CD4-positive, alpha-beta T cell treated with Interleukin-21 for 1 hour (primary cell): Measurements from ENCODE around the gene CROCC2.

Source experiments
- DNase-seq: peaks from one replicate; pipeline ENCODE4 v3.0.0-alpha.2; 2020

CROCC2 gene

DNA sequence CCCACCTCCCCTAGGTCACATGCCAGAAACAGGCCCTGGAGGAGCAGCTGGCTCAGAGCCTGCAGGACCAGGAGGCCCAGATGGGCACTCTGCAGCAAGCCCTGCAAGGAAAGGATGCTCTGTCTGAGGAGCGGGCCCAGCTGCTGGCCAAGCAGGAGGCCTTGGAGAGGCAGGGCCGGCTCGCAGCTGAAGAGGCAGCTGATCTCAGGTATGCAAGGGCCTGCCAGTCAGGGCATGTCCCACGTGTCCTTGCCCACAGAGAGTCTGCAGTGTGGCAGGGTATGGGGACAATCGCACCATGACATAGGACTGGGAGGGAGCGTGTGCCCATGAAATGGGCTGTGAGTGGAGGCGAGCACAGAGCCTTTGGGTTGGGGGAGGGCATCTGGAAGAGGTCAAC lies 39.9 kb downstream of the CROCC2 start:
- DNase-seq: no peak

DNA sequence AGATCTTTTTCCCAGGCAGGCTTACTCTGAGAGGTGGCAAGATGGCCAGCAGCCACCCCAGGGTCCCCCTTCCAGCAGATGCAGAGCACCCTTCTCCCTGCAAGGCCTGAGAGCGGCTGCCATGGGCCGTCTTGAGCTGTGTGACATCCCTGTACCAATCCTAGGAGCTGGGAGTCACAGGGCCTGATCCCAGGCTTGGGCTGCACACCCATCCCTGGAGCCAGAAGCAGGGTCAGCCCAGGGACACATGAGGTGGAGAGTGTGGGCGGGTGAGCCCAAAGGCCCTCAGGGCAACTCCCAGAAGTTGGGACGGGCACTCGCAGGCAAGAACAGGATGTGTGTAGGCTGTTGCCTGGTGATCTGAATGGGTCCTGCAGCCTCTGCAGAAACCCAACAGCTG lies 40.5 kb downstream of the CROCC2 start:
- no peak for DNase-seq

- DNase-seq: no peak
These were observed 41.0 kb downstream of the CROCC2 start for GRCh38 chr2:240947176-240947575.

- no peak for DNase-seq
These were observed 41.5 kb downstream of the CROCC2 start for GRCh38 chr2:240947607-240948006.

GRCh38 chr2:240948086-240948485 lies 42.0 kb downstream of the CROCC2 start:
- no peak for DNase-seq

- no peak for DNase-seq
These were observed 43.0 kb downstream of the CROCC2 start for GRCh38 chr2:240948905-240949790.

DNA sequence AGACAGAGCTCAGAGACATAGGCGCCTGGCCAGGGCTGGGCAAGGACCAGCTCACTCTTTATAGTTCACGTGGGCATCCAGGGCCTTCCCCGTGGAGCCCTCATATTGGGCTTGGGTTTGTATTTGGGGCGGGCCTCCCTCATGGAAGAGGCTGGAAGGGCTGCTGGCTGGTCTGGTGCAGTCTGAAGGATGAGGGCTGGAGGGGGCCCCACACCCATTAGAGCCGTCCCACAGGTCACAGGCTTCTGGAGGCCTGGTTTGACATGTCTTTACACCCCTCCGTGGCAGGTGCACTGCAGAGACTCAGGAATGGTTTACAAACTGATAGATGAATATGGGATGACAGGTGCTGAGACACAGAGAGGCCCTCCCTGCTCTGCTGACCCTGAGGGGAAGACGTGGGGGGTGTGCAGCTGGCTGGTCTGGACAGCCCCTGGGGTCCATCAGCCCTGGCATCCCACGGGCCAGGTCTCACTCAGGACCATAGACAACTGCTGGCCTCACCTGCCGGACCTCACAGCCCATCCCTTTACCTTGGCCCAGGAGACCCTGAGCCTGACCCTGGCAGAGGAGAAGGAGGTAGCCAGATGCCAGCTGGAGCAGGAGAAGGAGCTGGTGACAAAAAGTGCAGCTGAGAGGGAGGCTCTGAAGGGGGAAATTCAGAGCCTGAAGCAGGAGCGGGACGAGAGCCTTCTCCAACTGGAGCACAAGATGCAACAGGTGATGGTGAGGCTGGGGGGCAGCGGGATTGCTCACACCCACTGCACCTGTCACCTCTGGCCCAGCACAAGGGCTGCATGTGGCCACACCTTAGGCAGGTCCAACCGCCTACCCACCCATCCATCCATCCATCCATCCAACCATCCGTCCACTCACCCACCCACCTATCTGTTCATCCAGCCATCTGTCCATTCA lies 43.9 kb downstream of the CROCC2 start:
- no peak for DNase-seq

- no peak for DNase-seq
These were observed 45.0 kb downstream of the CROCC2 start for GRCh38 chr2:240951045-240951594.

DNA sequence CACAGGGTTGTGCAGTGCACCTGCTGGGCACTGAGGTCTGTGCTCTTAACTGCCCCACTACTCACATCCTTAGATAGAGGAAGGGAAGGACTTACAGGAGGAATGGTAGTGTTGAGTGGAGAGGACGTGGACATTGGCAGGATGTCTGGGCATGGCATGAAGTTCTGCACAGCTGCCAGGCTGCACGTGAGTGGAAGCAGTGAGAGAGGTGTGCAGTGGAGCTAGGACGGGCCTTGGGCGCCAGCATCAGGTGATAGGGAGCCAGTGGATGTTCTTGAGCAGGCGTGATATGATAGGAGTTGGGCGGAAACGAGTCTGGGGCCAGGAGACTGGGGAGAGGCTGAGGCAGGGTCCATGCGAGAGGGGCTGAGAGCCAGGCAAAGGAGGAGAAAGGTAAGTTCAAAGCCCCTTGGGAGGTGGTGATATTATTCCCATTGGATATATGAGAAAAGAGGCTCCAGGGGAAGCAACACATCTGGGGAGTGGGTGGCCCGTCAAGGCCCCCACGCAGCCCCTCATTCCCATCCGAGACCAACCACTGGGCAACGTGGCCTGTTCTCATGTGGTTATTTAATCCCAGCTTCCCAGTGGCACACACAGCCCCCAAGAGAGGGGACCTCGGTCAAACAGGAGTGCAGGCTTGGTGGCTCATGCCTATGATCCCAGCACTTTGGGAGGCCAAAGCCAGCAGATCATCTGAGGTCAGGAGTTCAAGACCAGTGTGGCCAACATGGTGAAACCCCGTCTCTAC lies 46.5 kb downstream of the CROCC2 start:
- no peak for DNase-seq

DNA sequence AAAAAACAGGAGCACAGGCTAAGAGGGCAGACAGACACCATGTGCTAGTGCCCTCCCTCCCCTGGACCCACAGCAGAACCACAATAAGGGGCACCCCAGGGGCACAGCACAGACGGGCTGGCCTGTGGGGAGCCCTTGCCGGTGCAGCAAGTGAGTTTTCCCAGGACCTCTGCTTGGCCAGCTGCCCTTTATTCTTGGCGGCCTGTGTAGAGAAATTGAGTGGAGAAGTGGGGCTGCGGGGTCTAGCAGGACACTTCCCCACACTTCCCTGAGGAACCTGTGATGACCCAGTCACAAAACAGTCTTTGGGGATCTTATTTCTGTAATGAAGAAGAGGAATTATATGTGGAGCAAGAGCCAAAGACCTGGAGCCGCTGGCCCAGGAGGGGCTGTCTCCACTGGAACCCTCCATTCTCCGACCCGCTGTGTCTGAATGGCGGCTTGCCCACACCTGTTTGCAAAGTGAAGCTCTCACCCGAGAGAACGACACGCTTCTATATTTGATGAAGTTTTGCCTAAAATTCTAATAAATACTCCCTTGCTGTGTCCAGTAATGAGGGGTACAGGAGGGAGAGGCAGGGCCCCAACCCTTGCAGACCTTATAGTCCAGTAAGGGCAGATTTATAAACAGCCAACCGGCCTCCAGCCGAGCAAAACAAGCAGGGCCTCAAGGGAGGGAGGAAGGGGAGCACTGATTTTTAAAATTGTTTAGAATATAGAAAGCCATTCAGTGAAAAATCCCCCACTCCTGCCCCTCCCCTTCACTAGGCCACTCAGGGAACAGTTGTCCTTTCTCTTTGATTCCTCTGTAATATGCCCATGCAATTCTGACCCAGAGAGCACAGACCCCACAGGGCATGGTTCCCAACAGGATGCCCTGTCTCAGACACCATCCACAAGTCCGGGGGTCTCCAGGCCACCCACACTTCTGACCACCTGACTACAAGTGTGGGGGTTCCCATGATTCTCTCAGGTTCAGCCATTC lies 47.6 kb downstream of the CROCC2 start:
- no peak for DNase-seq

GRCh38 chr2:240954436-240955305 lies 48.5 kb downstream of the CROCC2 start:
- no peak for DNase-seq

- DNase-seq: no peak
These were observed 49.4 kb downstream of the CROCC2 start for GRCh38 chr2:240955306-240956170.

- DNase-seq: no peak
These were observed 50.2 kb downstream of the CROCC2 start for GRCh38 chr2:240956171-240956934.

DNA sequence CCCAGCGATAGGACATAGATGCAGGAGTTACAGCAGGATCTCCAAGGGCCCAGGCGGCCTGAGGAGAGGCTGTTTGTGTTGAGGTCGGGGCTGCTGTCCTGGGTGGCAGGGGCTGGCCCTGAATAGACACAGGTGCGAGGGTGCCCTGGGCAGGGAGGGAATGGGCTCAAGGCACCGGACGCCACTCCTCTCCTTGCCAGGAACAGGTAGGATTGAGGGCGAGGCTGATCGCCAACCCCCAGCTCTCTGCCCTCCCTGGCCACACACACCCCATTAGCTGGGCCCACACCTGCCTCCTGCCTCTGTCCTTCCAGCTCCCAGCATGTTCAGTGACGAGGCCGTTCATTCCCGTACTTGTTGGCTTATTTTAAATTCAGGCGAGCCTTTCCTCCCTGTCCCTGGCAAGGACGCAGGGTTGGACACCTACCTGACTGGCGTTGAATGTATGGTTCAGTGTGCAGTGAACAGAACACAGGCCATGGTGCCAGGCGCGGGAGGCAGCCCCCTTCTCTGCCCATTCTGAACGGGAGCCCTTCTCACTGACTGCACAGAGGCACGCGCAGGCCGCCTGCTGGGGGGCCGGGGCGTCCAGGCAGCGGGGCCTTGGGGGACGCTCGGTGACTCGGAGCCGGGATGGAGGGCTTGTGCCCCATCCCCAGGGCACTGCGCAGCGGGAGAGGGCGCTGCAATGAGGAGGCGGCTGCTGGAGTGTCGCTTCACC lies 51.0 kb downstream of the CROCC2 start:
- no peak for DNase-seq

- DNase-seq: no peak
These were observed 51.7 kb downstream of the CROCC2 start for GRCh38 chr2:240957656-240958365.

DNA sequence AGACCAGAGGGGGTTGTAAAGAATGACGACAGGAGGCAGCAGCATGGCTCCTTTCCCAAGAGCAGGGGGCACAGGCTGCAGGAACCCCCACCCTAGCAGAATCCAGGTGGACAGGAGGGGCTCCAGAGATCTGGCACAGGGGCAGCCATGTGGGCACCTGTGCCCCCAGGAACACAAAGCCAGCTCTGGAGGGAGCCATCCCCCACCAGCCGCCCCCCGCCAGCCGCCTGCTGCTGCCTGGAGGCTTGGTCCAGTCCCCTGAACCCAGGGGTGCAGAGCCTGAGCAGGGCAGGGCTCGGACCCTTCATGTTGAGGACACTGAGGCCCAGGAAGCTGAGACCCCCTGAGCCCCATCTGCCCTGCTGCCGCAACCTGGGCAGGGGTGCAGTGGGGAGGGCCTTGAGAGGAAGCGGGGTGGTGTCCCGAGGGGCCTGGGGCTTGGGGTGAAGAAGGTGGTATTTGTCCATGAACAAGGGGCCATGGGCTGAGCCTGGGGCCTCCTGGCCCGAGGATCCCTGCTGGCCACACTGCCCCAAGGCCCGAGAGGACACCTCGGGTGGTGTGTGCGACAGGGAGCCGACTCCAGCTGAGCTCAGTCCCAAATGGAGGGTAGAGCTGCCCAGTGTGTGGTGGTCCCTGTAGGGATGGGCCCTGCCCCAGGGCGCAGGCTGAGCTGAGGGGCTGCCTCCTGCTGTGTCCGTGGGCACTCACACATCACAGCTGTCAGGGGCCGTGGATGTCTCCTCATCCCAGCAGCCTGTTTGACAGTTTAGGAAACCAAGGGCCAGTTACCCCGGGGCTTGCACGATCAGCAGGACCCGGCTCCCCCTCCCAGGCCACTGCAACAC lies 52.5 kb downstream of the CROCC2 start:
- DNase-seq: no peak
